Activated T-cell treated with anti-CD3 and anti-CD28 coated beads for 48 hours (primary cell): ENCODE results near the gene RNF152.

Source experiments
- DNase-seq: peaks from one replicate; pipeline ENCODE4 v3.0.0-alpha.2; 2020; ENCODE audit warnings: low read depth

The RNF152 gene

DNA sequence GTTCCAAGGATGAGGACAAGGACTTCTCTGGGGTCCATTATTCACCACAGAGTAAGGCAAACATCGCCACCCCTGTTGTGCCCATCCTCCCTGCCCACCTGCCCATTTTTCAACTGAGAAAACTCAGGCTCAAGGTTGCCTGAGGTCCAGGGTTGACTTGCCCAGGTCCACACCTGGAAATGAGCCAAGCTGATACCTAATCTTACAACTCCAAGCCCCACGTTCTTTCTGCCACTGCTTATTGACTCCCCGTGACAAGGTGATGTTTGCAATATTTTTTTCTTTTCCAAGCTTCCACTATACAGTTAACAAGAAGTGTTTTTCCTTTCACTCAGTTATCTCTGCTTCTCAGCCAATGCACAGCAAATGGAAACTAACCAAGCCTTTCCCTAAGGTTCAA, 39.0 kb downstream of the RNF152 start:
- no peak for DNase-seq

DNA sequence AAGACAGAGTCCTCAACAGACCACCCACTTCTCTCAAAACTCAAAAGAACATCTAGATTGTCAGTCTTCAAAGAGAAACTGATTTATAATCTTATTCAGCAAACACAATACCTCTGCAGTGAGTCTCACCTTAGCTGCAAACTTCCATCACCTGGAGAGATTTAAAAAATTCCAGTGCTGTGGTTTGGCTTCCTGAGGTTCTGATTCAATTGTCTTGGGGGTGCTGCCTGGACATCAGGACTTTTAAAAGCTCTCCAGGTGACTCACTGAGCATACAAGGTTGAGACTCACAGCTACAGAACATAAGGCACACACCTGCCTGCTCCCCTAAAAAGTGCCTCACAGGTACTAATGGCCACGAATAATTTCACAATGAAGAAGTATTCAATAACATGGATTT, 40.3 kb downstream of the RNF152 start:
- no peak for DNase-seq

DNA sequence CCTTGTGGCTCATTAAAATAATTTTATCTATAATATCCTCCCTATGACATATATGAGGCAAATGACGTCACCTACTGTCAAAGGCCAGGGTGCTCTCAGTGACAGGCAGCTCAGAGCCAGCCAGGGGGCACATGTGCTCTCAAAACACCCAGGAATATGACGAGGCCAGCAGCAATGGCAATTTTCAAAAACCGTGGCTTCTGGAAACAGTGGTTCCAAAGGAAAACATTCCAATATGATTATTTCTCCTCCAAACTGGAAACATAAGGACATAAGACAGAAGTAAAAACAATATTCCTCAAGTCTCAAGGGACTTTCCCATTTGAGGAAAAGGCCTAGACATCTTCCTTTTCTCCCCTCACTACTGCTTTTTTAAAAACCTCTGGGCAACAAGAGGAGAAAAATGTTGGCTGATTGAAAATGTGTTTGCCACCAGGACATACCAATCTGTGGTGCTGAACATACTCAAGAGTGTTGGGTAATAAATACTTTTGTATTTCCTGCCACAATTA, 40.8 kb downstream of the RNF152 start:
- no peak for DNase-seq

DNA sequence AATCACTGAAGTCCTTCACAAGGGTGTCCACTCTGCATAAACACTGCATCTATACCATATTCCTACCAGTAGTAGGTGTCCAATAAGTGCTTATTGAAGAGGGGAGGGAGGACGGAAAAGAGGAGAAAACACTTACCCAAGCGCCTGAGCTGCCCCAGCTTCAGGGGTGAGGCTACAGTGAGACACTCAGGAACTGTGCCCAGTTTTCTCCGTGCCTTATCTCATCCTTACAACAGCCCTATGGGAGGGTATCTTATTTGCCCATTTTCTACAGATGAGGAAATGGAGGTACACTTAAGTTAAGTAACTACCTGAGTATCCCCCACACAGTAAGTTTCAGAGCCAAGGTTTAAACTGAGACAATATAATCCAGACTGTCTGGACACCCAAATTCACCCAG, 41.5 kb downstream of the RNF152 start:
- no peak for DNase-seq

DNA sequence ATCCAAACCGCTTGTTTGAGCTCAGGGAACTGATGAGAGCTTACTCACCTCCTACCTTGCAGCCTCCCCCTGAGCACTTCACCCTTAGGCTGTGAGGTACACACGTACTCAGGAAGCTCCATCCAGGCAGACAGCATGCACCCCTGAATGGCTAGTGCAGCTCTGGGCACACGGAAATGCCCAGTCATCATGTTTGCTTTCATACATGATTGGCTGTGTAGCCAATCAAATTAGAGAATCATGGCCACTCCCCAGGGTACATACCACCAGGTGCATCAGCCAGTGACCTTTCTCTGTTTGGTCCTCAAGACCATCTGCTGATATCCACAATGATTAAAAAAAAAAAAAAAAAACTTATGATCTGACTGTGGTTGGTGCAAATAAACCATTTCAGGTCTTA, 42.1 kb downstream of the RNF152 start:
- no peak for DNase-seq

DNA sequence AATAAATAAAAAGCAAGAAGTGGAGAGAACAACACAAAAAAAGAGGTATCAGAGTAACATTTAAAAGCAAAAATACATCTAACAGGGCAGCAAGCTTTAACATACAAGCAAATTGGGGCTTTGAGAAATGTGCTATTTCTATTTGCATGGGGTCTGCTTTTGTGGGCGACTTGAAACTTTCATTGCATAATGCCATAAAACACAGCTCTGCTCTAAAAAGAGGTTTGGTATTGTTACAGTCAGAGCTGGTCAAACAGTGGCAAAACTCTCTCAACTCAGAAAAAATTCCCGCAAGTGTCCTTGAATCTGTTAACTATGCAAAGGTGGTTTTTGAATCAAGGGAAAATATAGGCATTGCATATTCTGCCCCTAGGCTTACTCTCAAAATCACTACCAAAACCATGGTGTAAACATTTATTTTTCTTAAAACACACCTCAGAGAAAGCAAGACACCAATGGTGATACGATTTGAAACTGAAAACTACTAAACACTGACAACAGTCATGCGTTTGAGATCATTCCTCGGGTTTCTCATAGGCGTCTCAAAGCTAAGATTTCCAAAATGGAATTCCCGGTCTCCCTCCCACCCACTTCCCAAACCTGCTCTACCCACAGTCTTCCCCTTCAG, 45.5 kb downstream of the RNF152 start:
- no peak for DNase-seq

DNA sequence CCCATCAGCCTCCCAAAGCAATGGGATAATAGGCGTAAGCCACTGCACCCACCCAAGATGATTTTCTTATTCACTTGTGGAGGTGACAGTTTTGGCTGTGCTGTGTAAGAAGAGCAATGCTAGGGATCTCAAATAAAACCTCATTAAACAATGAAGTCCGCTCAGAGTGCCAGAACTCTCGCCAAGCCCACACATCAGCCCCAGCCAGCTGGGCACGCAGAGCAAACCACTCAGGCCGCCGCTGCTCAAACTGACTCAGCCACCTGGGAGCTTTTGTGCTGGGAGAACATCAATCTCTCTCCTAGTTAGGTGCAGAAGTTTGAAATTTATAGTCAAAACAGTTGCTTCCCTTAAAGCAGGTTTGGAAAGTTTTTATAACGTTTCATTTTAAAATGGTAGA, 47.6 kb downstream of the RNF152 start:
- no peak for DNase-seq

DNA sequence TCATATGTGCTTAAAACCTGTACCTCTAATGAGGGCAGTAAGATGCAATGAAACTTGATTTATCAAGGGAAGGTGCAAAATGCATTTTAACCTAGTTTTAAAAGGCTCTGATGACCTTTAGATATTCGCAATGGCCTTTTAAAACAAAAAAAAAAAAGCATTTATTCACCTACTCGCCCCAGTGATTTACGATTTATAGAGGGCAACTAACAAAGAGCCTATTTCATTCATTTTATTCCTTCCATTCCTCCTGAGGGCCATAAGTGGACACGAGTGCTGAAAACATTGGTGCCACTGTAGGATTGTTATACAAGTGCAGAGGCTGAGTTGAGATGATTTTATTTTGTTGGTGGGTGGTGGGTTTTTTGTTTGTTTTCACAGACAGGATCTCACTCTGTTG, 48.1 kb downstream of the RNF152 start:
- DNase-seq: no peak

DNA sequence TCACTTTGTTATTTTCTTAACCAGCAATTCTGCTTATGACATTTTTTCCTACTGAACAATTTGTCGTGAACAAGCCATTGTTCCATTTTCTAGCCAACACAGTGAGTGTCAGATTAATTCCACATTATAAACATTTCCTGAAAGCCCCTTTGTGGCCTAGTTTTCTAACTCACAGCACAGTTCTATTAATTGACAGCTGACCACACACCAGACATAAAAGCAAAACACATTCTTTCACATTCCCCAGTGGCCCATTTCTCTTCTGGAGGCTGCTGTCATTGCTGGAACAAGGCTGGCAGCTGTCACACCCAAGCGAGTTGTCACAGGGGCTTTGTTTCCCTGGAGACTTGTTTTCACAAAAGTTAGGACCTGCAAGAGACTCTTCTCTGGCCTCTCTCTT, 50.7 kb downstream of the RNF152 start:
- no peak for DNase-seq

DNA sequence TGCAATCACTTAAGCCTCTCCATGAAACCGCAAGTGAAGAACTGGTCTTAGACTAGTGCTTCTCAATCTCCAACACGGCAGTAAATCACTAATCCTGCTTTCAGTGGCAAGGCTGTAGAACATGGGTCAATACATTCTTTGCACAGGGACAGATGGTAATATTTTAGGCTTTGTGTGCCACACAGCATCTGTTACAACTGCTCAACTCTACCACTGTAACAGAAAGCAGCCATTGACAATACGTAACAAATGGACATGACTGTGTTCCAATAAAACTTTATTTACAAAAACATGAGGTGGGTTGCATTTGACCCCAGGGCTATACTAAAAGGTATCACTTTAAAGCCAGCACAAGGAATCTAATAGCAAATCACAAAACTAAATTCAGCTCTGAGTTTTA, 51.1 kb downstream of the RNF152 start:
- no peak for DNase-seq

DNA sequence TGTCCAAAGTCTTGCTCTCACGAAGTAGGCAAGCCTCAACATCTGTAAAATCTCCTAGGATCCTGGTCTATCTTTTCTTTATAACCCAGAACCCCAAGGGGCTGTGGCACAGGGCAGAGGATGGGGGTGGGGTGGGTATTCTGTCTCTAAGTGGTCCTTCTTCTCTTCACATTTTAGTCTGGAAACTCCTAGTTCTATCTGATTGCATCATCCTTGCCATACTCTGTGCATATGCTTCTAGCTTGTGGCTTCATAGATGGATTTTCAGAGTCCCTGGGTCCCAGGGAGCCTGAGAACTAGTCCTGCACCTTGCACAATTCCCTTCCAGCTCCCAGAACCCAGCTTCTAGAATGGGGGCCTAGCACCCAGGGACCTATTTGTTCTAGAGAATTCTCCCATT, 52.5 kb downstream of the RNF152 start:
- no peak for DNase-seq

DNA sequence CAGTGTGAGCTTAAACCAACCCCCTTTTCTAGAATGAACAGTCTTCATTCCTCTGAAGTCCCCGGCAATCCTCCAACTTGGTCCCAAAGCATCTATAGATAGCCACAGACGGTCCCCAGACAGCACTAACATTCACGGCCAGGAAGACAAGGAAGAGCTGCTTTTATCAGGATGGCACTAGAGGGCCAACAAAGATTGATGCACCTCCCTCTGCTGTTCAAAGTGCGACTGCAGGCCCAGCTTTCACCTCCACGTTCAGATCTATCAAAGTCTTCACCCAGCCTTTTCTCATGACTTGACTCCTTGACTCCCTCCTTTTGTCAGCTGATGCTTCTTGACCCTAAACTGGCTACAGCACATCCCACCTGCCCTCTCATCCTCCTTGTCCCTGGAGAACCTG, 54.3 kb downstream of the RNF152 start:
- DNase-seq: no peak

DNA sequence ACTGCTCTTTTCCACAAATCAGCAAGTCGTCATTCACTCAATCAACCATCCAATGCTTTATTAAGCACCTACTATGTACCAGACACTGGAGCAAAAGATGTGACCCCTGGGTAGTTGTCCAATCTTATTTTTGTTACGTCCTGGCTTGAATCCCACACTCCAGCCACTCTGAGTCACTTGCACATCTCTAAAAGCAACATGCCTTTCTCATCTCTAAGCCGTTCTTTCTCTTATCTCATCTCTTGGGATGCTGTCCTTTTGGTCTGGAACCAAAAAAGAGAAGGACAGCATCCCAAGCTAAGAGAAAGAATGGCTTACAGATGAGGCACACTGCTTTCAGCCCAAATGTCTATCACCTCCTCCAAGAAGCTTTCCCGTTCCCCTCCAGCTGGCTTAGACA, 58.8 kb downstream of the RNF152 start:
- no peak for DNase-seq

DNA sequence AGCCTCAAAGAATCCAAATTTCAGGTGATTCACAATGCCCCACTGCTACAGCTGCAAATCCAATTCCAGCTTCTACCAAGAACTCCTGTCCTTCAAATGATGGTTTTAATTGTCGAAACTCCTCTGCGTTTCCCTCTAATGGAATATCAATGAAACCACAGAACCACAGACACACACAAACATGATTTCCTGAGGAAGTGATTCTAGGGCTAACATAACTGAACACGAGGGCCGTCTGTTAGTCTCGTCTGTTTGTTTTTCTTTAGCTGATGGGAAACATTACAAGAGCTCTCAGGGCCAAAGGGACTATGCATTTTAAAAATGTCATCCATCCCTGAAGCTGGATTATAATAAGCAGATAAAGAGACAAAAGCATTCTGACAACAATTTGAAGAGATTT, 59.4 kb downstream of the RNF152 start:
- no peak for DNase-seq

DNA sequence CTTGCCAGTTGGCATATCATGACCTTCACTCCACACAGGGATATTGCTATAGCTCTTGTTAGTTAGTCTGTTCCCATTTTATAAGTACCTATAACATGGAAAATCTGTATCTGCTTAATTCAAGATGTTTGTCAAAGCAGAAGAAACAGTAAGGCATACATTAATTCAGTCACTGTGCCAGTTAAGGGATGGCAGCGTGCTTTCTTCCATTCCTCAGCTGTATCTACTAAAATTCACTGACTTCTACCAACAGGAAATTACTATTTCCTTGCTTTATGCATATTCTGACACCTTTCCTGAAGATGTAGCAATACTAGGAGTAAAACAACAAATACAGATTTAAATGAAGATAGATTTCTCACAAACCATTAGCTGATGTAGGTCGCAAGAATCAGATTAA, 59.9 kb downstream of the RNF152 start:
- no peak for DNase-seq

DNA sequence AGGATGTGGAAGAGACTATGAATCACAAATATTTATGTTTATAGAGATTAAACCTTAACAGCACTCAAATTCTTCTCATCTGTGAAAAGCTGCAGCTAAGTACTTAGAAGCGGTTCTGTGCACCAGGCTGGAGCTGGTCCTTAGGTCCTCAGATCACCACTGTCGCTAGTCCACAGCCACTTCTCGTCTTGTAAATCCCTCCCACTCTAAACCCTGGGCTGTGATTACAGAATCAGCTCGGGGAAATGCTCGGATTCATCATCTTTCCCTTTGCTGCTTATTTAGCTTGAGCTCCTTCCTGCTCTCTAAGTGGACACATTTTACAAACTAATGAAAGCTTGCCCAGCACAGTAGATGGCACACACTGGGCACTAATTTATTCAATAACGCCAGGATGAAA, 61.7 kb downstream of the RNF152 start:
- DNase-seq: no peak

DNA sequence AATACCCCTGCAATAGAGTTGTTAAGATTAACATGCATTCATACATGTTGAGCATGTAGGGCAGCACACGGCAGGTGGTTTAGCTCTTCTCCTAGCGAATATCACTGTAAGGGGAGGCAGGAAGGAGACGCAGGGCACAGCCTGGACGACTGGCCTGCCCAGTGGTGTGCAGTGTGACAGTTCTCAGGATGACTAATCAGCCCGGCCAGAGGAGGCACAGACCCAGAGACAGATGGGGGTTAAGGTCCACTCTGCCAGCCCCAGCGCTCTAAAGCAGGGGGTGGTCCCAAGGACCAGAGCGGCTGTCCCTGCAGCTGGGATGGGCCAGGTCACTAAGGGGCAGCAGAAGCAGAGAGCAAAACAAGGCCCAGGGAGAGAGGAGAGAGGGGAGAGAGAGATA, 63.7 kb downstream of the RNF152 start:
- no peak for DNase-seq

DNA sequence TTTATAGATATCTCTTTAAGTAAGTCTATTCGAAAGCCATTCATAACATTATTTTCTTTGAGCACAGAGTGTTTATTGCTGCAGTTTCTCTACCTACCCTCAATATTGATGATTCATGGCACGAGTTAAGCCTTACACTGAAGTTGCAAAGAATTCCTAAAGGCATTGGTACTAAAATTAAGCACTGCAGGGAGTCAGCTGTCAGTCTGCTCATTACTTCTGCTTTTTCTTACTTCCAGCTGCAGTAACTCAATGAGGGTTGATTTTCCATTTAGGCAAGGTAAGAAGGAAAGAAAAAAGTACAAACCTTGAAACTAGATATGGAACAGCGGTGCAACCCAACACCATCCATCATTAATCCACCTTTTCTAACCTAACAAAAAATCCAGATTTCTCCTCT, 65.2 kb downstream of the RNF152 start:
- no peak for DNase-seq

DNA sequence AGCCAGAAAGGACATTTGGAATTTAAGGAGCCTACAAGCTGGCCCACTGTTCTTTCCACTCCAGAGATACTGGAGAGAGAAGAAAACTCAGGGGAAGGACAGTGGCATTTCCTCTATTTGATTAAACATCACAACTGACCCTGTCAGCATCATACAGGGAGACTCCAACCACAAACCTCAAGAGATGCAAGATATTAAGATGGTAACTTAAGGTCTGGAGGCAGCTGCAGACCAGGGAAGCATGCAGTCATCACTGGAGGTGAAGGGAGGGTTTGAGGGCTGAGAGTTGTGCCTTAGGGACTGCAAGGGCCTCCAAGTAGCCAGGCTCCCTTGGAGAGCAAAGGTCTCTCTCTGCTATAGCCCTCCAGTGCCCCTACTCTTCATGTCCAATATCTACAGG, 67.4 kb downstream of the RNF152 start:
- no peak for DNase-seq

DNA sequence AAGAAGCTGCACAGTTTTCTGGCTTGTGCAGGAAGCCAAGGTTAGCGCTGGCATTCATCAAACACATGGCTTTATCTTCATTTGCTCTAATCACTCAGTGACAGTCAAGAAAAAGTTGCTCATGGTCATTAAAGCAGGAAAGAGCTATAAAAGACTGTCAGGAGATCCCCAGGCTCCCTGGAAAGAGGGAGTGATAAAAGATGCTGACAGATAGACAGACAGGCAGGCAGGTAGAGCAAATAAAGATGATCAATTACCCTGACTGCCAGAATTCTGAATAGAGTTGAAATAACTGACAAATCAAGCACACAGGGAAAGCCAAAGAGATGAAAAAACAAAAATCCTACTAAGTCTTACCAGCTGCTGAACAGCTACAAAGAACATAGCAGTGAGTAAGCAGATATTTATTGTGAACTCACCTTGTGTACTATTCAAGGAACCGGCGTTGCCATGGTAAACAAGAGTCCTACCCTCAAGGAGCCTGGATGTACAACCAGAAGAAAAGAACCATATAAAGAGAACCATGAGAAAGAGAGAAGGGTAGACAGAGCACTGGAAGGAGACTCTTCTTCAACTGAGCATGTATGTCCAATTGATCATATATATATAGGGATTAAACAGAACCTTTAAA, 68.0 kb downstream of the RNF152 start:
- DNase-seq: no peak

DNA sequence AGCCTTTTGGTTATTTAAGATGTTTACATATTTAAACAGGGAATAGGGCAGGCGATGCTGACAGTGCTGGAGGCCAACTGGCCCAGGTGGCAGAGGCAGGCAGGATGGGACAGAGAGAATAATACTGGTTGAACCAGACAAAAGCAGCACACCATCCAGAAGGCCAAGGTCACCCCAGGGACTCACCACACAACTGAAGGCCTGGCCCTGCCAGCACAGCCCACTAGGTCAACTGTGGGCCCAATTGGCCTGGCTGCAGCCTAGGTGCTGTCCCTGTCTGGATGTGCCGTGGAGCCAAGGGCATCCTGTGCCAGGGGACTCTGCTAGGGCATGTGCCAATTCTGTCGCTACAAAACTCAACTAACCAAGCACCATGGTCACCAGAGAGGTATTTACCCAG, 69.2 kb downstream of the RNF152 start:
- DNase-seq: no peak

DNA sequence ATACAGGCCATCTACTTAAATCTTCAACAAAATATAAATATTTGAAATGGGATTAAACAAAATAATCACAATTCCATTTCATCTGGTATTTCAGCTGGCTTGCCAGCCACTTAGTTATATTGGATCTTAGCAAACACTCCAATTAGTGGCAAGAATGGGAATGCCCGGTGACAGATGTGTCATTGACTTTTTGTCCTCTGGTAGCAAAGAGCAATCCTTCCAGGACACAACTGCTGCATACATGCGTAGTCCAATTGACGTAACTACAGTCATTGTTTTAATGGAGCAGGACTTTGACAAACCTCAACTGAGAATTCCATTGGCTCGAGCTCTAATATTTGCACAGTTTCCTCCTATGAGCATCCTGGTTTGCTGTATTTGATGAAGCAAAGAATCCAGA, 69.9 kb downstream of the RNF152 start:
- no peak for DNase-seq

DNA sequence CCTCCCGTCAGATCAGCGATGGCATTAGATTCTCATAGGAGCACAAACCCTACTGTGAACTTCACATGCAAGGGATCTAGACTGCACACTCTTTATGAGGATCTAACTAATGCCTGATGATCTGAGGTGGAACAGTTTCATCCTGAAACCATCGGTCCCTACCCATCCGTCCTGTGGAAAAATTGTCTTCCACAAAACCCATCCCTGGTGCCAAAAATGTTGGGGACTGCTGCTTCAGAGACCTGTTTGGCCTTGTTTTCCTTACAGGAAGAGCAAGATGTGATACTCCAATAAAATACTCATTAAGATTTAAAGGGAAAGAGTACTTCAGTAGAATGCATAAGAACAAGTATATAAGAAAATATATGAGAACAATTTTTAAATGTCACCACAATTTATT, 71.1 kb downstream of the RNF152 start:
- DNase-seq: no peak

DNA sequence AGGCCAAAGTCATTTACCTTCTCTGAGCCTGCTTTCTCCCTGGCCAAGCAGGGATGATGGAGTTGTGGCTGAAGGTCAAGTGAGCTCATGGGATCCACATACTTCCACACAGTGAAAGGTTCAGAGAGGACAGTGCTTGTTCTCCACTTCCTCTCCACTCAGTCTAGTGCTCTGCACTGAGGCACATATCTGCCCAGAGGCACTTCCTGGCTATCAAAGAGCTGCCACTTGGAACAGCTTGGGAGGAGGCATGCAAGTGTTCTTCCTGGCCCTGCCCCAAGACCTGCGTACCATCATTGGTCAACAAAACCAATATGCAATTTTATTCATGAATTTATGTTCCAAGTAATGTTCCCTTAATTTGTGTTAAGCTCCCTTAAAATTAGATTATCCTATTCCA, 71.9 kb downstream of the RNF152 start:
- no peak for DNase-seq
